Measurements from ENCODE around the gene CYB561.

Gene CYB561

DNA sequence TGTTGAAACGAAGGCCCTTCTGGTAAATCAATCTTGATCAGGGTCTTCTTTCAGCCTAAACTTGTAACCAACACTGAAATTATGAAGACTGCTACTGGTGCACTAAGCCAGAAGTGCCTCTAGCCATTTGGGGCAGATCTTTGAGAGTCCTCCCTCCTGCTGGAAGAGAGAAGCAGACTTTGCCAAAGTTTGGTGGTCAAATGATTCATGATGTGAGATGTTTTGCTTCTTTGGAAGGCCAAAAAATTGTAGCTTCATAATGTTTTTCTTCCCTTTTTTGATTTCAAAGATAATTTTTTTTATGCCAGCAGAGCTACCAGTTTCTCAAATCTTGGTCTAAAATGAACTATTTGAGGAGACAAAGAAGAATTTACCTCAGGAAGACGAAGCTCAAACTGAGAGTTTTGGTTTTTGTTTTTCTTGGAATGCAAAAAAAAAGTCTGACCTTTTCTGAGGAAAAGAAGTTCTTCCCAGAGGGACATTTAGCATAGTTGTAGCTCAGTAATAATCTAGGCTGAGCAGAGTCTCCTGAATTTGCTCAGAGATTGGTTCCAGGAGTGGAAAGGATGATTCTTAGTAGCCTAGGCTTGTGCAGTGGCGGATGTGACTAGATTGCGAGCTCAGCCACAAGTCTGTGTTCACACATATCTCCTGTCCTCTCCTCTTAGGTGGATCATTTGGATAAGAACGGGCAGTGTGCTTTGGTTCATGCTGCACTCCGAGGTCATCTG is 50.9 kb downstream of the CYB561 start:
- Histone ChIP-seq H3K9me3 (ENCODE audit: control insufficient read depth in 1 of 2, low read length in 2 of 2) (no peaks in the 10 kb centered on the region), H3K9ac (ENCODE audit: low read depth in 1 of 2, low read length in 2 of 2) (no peak overlapping the region), H3K27me3 (ENCODE audit: control insufficient read depth in 1 of 2, insufficient read depth in 2 of 2, low read length in 2 of 2) (no peaks in the 10 kb centered on the region), H3K4me1 (ENCODE audit: control insufficient read depth in 1 of 2, insufficient read depth in 2 of 2, low read length in 2 of 2) (peaks cover 0 to 12% of the 10 kb centered on the region in 2 donors), H3K4me3 (ENCODE audit: low read depth in 1 of 2, low read length in 2 of 2) (no peak overlapping the region), H3K27ac (ENCODE audit: low read depth, low read length) (no peak overlapping the region), H3K36me3 (ENCODE audit: control insufficient read depth in 1 of 2, insufficient read depth in 2 of 2, low read length in 2 of 2) (peaks cover 0 to 3% of the 10 kb centered on the region in 2 donors)

DNA sequence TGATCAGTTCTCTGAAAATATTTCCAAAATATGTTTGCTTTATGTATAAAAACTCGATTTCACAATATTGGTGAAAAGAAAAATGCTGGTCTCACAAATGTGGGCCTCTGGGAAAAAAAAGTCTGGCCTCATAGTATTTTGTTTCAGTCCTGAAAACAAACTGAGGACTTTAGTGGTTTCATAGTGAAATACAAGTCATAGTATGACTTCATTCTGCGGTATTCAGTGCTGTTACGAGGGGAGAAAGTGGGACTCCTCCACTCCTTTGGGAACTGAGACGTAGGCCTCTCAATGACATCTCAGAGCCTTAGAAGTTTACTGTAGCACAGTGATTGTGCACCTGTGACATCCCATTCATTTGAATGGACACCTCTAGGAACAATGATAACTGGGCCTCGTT is 56.0 kb downstream of the CYB561 start:
- Histone ChIP-seq H3K27me3 (ENCODE audit: control insufficient read depth in 1 of 2, insufficient read depth in 2 of 2, low read length in 2 of 2) (no peaks in the 10 kb centered on the region), H3K4me1 (ENCODE audit: control insufficient read depth in 1 of 2, insufficient read depth in 2 of 2, low read length in 2 of 2) (no peaks in the 10 kb centered on the region), H3K27ac (ENCODE audit: low read depth, low read length) (no peak overlapping the region), H3K9ac (ENCODE audit: low read depth in 1 of 2, low read length in 2 of 2) (no peak overlapping the region), H3K36me3 (ENCODE audit: control insufficient read depth in 1 of 2, insufficient read depth in 2 of 2, low read length in 2 of 2) (peaks cover 0 to 3% of the 10 kb centered on the region in 2 donors), H3K4me3 (ENCODE audit: low read depth in 1 of 2, low read length in 2 of 2) (no peak overlapping the region), H3K9me3 (ENCODE audit: control insufficient read depth in 1 of 2, low read length in 2 of 2) (no peaks in the 10 kb centered on the region)

DNA sequence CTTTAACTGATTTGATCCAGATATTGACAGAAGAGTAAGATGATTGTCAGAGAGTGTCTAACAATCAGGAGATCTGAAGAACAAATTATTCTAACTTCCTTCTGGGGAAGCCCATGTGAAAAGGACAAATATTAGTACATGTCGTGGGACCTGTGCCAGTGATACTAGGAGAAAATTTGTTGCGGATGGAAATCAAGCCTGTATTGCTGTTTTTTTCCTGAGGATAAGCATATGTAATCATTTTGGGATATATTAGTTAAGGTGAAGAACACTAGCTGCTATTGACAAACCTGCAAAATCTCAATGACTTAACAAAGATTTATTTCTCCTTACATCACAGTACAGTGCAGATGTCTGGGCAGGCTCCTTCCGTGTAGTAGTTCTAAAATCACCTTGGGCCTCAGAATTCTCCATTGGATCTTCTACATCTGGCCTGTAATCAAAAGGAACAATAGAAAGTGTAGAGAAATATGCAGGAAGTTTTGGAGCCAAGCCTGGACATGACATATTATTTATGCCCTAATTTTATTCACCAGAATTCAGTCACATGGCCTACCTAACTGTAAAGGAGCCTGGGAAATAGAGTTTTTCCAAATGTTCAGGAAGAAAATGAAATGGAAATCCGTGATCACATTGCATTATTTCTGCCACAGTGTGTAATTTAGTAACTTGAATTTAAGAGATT is 58.3 kb downstream of the CYB561 start:
- no peak overlapping the region for H3K9ac ChIP-seq (ENCODE audit: low read depth in 1 of 2, low read length in 2 of 2)
- no peaks in the 10 kb centered on the region for H3K27me3 ChIP-seq (ENCODE audit: control insufficient read depth in 1 of 2, insufficient read depth in 2 of 2, low read length in 2 of 2)
- H3K9me3 ChIP-seq (ENCODE audit: control insufficient read depth in 1 of 2, low read length in 2 of 2), result no peaks in the 10 kb centered on the region
- H3K36me3 ChIP-seq (ENCODE audit: control insufficient read depth in 1 of 2, insufficient read depth in 2 of 2, low read length in 2 of 2), result peaks cover 0 to 3% of the 10 kb centered on the region in 2 donors
- H3K4me3 ChIP-seq (ENCODE audit: low read depth in 1 of 2, low read length in 2 of 2), result no peak overlapping the region
- no peak overlapping the region for H3K27ac ChIP-seq (ENCODE audit: low read depth, low read length)
- no peaks in the 10 kb centered on the region for H3K4me1 ChIP-seq (ENCODE audit: control insufficient read depth in 1 of 2, insufficient read depth in 2 of 2, low read length in 2 of 2)

DNA sequence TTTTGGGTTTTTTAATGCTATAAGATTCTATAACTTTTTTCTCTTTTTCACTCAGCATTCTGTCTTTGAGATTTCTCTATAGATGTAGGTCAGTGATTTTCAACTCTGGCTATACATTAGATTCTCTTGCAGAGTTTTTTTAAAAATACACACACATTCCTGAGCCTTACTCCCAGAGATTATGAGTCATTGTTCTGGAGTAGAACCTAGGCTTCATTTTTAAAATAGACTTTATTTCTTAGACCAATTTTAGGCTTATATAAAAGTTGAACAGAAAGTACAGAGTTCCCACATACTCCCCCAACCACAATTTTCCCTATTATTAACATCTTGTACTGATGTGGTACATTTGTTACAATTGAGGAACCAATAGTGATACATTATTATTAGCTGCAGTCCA is 63.3 kb downstream of the CYB561 start:
- Histone ChIP-seq H3K9ac (ENCODE audit: low read depth in 1 of 2, low read length in 2 of 2) (no peak overlapping the region), H3K27ac (ENCODE audit: low read depth, low read length) (no peak overlapping the region), H3K9me3 (ENCODE audit: control insufficient read depth in 1 of 2, low read length in 2 of 2) (no peaks in the 10 kb centered on the region), H3K4me3 (ENCODE audit: low read depth in 1 of 2, low read length in 2 of 2) (no peak overlapping the region), H3K4me1 (ENCODE audit: control insufficient read depth in 1 of 2, insufficient read depth in 2 of 2, low read length in 2 of 2) (no peaks in the 10 kb centered on the region), H3K36me3 (ENCODE audit: control insufficient read depth in 1 of 2, insufficient read depth in 2 of 2, low read length in 2 of 2) (peaks cover 0 to 3% of the 10 kb centered on the region in 2 donors), H3K27me3 (ENCODE audit: control insufficient read depth in 1 of 2, insufficient read depth in 2 of 2, low read length in 2 of 2) (no peaks in the 10 kb centered on the region)

All from duodenal mucosa (tissue), 2 donors.